GM12878 (cell line): ENCODE results near the gene FLT3LG.

Source experiments
- CHD2 ChIP-seq: IDR thresholded peaks from 2 replicates; pipeline ENCODE4 v1.6.1; 2011; ENCODE audit warnings: low read depth, low read length, improper control_type of control experiment, borderline replicate concordance
- EGR1 ChIP-seq, 2 experiments: IDR thresholded peaks; 1 replicate in 1 of 2; 2 replicates in 1 of 2; pipeline ENCODE4 v1.6.1; 2011 to 2012; ENCODE audit warnings: low read depth in 2 of 2, low read length in 2 of 2, borderline replicate concordance in 1 of 2, mild to moderate bottlenecking in 1 of 2, moderate library complexity in 1 of 2
- EP300 ChIP-seq, 2 experiments: fragments of 150-350 bp in 1 of 2; IDR thresholded peaks; 2 replicates each; pipeline ENCODE4 v1.6.1; 2011 to 2012; ENCODE audit warnings: low read depth in 2 of 2, low read length in 2 of 2, borderline replicate concordance in 1 of 2, improper control_type of control experiment in 1 of 2, inconsistent platforms in 1 of 2; ENCODE audit not compliant: control insufficient read depth in 1 of 2
- EZH2 ChIP-seq: IDR thresholded peaks from 2 replicates; pipeline ENCODE4 v1.6.1; 2012; ENCODE audit warnings: low read depth, mild to moderate bottlenecking, control low read depth, inconsistent platforms, low read length, borderline replicate concordance; ENCODE audit not compliant: control insufficient read depth
- IKZF2 ChIP-seq, 2 experiments: fragments of 450-650 bp; IDR thresholded peaks; 2 replicates each; pipeline ENCODE4 v1.6.1; 2017; ENCODE audit warnings: mild to moderate bottlenecking in 2 of 2, moderate library complexity in 2 of 2
- SIN3A ChIP-seq: IDR thresholded peaks from 2 replicates; pipeline ENCODE4 v1.6.1; 2012; ENCODE audit warnings: low read depth, low read length, improper control_type of control experiment
- TAF1 ChIP-seq: IDR thresholded peaks from 2 replicates; pipeline ENCODE4 v1.6.1; 2011; ENCODE audit warnings: mild to moderate bottlenecking, low read depth, low read length, borderline replicate concordance
- ZNF274 ChIP-seq: IDR thresholded peaks from one replicate; pipeline ENCODE4 v1.8.0; 2011; ENCODE audit not compliant: insufficient read length, insufficient read depth
- TF ChIP-seq, protein P1 (sequence below), 3 experiments: IDR thresholded peaks in 2 of 3; conservative IDR thresholded peaks in 1 of 3; 2 replicates each; pipeline ENCODE4 v1.5.1; 2011; ENCODE audit warnings: low read depth in 3 of 3, low read length in 3 of 3, mild to moderate bottlenecking in 3 of 3, control low read depth in 2 of 3, moderate library complexity in 2 of 3, inconsistent platforms in 1 of 3, mixed read lengths in 1 of 3; ENCODE audit not compliant: control insufficient read depth in 2 of 3, insufficient read depth in 1 of 3; ENCODE audit errors: extremely low read depth in 1 of 3
- TF ChIP-seq, protein P2 (sequence below): IDR thresholded peaks from 2 replicates; pipeline ENCODE4 v1.6.1; 2011; ENCODE audit warnings: borderline replicate concordance, low read depth, mild to moderate bottlenecking, moderate library complexity, low read length; ENCODE audit not compliant: insufficient read depth, poor library complexity, severe bottlenecking

DNA sequence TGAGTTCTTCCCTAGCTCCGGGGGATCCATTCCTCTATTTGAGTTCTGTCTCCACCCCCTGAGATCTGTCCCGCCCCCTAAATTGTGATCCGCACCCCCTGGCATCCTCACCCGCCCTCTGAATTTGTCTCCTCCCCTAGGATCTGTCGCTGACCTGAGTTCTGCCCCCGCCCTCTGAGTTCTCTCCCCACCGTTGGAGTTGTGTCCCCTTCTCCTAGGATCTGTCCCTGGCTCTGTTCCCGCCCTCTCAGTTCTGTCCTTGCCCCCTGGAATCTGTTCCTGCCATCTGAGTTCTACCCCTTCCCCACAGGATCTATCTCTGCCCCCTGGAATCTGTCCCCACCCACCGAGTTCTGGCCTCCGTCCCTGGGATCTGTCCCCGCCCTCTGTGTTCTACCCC is 31.7 kb upstream of the FLT3LG start:
- TF ChIP-seq SIN3A (no peak), TAF1 (no peak), IKZF2 (IDR thresholded peaks at IDR 0.05) (no peak), ZNF274 (no peak), EP300 (IDR thresholded peaks at IDR 0.05; ENCODE audit: borderline replicate concordance in 1 of 2, control insufficient read depth in 1 of 2, low read depth in 2 of 2, low read length in 2 of 2) (no peak), EGR1 (IDR thresholded peaks at IDR 0.05; ENCODE audit: borderline replicate concordance in 1 of 2, low read depth in 2 of 2, low read length in 2 of 2) (no peak), CHD2 (no peak), EZH2 (no peak)
- TF ChIP-seq, protein P1, sequence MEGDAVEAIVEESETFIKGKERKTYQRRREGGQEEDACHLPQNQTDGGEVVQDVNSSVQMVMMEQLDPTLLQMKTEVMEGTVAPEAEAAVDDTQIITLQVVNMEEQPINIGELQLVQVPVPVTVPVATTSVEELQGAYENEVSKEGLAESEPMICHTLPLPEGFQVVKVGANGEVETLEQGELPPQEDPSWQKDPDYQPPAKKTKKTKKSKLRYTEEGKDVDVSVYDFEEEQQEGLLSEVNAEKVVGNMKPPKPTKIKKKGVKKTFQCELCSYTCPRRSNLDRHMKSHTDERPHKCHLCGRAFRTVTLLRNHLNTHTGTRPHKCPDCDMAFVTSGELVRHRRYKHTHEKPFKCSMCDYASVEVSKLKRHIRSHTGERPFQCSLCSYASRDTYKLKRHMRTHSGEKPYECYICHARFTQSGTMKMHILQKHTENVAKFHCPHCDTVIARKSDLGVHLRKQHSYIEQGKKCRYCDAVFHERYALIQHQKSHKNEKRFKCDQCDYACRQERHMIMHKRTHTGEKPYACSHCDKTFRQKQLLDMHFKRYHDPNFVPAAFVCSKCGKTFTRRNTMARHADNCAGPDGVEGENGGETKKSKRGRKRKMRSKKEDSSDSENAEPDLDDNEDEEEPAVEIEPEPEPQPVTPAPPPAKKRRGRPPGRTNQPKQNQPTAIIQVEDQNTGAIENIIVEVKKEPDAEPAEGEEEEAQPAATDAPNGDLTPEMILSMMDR (IDR thresholded peaks at IDR 0.05 in 2 of 3, conservative IDR thresholded peaks at IDR 0.05 in 1 of 3; ENCODE audit: control insufficient read depth in 2 of 3, extremely low read depth in 1 of 3, insufficient read depth in 1 of 3, low read depth in 3 of 3, low read length in 3 of 3) = no peak
- TF ChIP-seq, protein P2, sequence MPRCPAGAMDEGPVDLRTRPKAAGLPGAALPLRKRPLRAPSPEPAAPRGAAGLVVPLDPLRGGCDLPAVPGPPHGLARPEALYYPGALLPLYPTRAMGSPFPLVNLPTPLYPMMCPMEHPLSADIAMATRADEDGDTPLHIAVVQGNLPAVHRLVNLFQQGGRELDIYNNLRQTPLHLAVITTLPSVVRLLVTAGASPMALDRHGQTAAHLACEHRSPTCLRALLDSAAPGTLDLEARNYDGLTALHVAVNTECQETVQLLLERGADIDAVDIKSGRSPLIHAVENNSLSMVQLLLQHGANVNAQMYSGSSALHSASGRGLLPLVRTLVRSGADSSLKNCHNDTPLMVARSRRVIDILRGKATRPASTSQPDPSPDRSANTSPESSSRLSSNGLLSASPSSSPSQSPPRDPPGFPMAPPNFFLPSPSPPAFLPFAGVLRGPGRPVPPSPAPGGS = no peak
